HCT116 (cell line): ENCODE data around the gene TMEM87A. TPM values are rescaled to one million over a fixed set of nuclear protein-coding genes. Genes with fewer than 3 reads are reported as not detected.

Source experiments
- ATAC-seq: fragments of 200-7000 bp; cut with Tn5 transposase; 2 replicates; pipeline ENCODE4 v1.9.1; 2020; ENCODE audit warnings: mild to moderate bottlenecking, moderate library complexity
- BruUV-seq: library from RNA; stranded (reverse); fragments of 400-500 nt; replicated peaks from 2 replicates; lab custom pipeline; 2021; lab: Mats Ljungman, UMichigan
- CTCF ChIA-PET: fragments of 300-600 bp; sonication (Branson Sonifier 250); formaldehyde crosslinking; loops from one replicate; lab custom pipeline; 2021; ENCODE audit warnings: antibody characterized with exemption; lab: Charles Lee
- POLR2A ChIA-PET: fragments of 300-600, 350-600 bp; sonication (Branson Sonifier 250); formaldehyde crosslinking; loops from one replicate; lab custom pipeline; 2021; ENCODE audit warnings: antibody characterized with exemption; lab: Charles Lee
- RAD21 ChIA-PET, 2 experiments: fragments of 300-600 bp; sonication (Branson Sonifier 250); formaldehyde crosslinking; loops; one replicate each; lab custom pipeline; 2023; ENCODE audit warnings: low total read pairs in 2 of 2; ENCODE audit not compliant: uncharacterized antibody in 2 of 2, unreplicated experiment in 2 of 2, low non-redundant PET in 1 of 2; lab: Charles Lee
- DNase-seq: peaks from one replicate; pipeline ENCODE4 v3.0.0-alpha.2; 2010; ENCODE audit warnings: low read depth, low spot score
- H2AFZ ChIP-seq: fragments of 200-600 bp; shearing (Covaris generic), sonication (generic); 2 replicates; pipeline ENCODE4 v1.6.1; 2017; ENCODE audit warnings: low read depth, mixed run types, mixed read lengths, antibody characterized with exemption, low read length; ENCODE audit not compliant: poor library complexity, severe bottlenecking
- H3K27ac ChIP-seq: 2 replicates; pipeline ENCODE4 v1.5.1; 2012; ENCODE audit warnings: low read depth, low read length
- H3K27me3 ChIP-seq: fragments of 200-600 bp; sonication (generic); 2 replicates; pipeline ENCODE4 v1.6.1; 2016; ENCODE audit warnings: mixed run types, low read length, mixed read lengths; ENCODE audit not compliant: insufficient read depth
- H3K36me3 ChIP-seq, 2 experiments: fragments of 200-500 bp in 1 of 2; fragments of 200-600 bp in 1 of 2; sonication (Bioruptor generic) in 1 of 2; sonication (generic) in 1 of 2; 2 replicates each; pipeline versions ENCODE4 v1.5.1 to v1.6.1; 2014 to 2016; ENCODE audit warnings: low read length in 2 of 2, inconsistent platforms in 1 of 2, mixed read lengths in 1 of 2, mixed run types in 1 of 2; ENCODE audit not compliant: insufficient read depth in 2 of 2, control insufficient read depth in 1 of 2
- H3K4me1 ChIP-seq, 2 experiments: fragments of 200-600 bp in 1 of 2; sonication (generic) in 1 of 2; 2 replicates each; pipeline versions ENCODE4 v1.5.1 to v1.6.1; 2012 to 2017; ENCODE audit warnings: low read length in 2 of 2, inconsistent platforms in 1 of 2, mild to moderate bottlenecking in 1 of 2, mixed read lengths in 1 of 2, mixed run types in 1 of 2, moderate library complexity in 1 of 2; ENCODE audit not compliant: insufficient read depth in 2 of 2, control insufficient read depth in 1 of 2
- H3K4me2 ChIP-seq: fragments of 200-600 bp; sonication (generic); 2 replicates; pipeline ENCODE4 v1.6.1; 2017; ENCODE audit warnings: mixed run types, low read length, mixed read lengths
- H3K4me3 ChIP-seq, 2 experiments: fragments of 200-600 bp in 1 of 2; sonication (generic) in 1 of 2; replicated peaks in 1 of 2; 2 replicates each; pipeline ENCODE4 v1.5.1; 2011 to 2016; ENCODE audit warnings: low read length in 2 of 2, control low read depth in 1 of 2, low read depth in 1 of 2, mild to moderate bottlenecking in 1 of 2, mixed read lengths in 1 of 2, mixed run types in 1 of 2
- H3K79me2 ChIP-seq: fragments of 200-600 bp; sonication (generic); 2 replicates; pipeline ENCODE4 v1.6.1; 2017; ENCODE audit warnings: mild to moderate bottlenecking, mixed run types, low read length, moderate library complexity, mixed read lengths; ENCODE audit not compliant: insufficient read depth
- H3K9ac ChIP-seq: fragments of 200-600 bp; sonication (generic); 2 replicates; pipeline ENCODE4 v1.6.1; 2016; ENCODE audit warnings: low read length, mixed read lengths
- H3K9me2 ChIP-seq: fragments of 200-600 bp; sonication (generic), shearing (Covaris generic); 2 replicates; pipeline ENCODE4 v1.6.1; 2017; ENCODE audit warnings: mixed run types, mild to moderate bottlenecking, moderate library complexity; ENCODE audit not compliant: insufficient read depth
- H3K9me3 ChIP-seq, 2 experiments: fragments of 200-500 bp in 1 of 2; fragments of 200-600 bp in 1 of 2; sonication (Bioruptor generic) in 1 of 2; sonication (generic) in 1 of 2; 2 replicates each; pipeline ENCODE4 v1.6.1; 2014 to 2017; ENCODE audit warnings: low read length in 2 of 2, mixed read lengths in 2 of 2, inconsistent platforms in 1 of 2, low read depth in 1 of 2, mild to moderate bottlenecking in 1 of 2, mixed run types in 1 of 2, moderate library complexity in 1 of 2; ENCODE audit not compliant: control insufficient read depth in 1 of 2, insufficient read depth in 1 of 2
- H4K20me1 ChIP-seq: fragments of 200-600 bp; sonication (generic), shearing (Covaris generic); 2 replicates; pipeline ENCODE4 v1.6.1; 2017; ENCODE audit warnings: mixed run types, mild to moderate bottlenecking, moderate library complexity; ENCODE audit not compliant: insufficient read depth
- CBX3 ChIP-seq: IDR thresholded peaks from 2 replicates; pipeline ENCODE4 v1.6.1; 2012; ENCODE audit warnings: low read depth
- ELF1 ChIP-seq: IDR thresholded peaks from 2 replicates; pipeline ENCODE4 v1.6.1; 2012; ENCODE audit warnings: low read depth, borderline replicate concordance
- EZH2 ChIP-seq: fragments of 200-600 bp; sonication (generic); IDR thresholded peaks from 2 replicates; pipeline ENCODE4 v1.6.1; 2017; ENCODE audit warnings: antibody characterized with exemption, mixed run types
- EZH2phosphoT487 ChIP-seq: fragments of 200-600 bp; IDR thresholded peaks from 2 replicates; pipeline ENCODE4 v1.6.1; 2018; ENCODE audit warnings: antibody characterized with exemption, borderline replicate concordance
- FOSL1 ChIP-seq: IDR thresholded peaks from 2 replicates; pipeline ENCODE4 v1.6.1; 2012; ENCODE audit warnings: low read depth
- JUND ChIP-seq: IDR thresholded peaks from 2 replicates; pipeline ENCODE4 v1.6.1; 2012
- POLR2AphosphoS5 ChIP-seq: IDR thresholded peaks from 2 replicates; pipeline ENCODE4 v1.6.1; 2011; ENCODE audit warnings: mild to moderate bottlenecking, low read depth, low read length, moderate library complexity
- SP1 ChIP-seq: IDR thresholded peaks from 2 replicates; pipeline ENCODE4 v1.6.1; 2012; ENCODE audit warnings: low read depth
- SRF ChIP-seq: IDR thresholded peaks from 2 replicates; pipeline ENCODE4 v1.6.1; 2012; ENCODE audit warnings: low read depth
- TCF7L2 ChIP-seq: IDR thresholded peaks from 2 replicates; pipeline ENCODE4 v1.7.0; 2011; ENCODE audit warnings: borderline replicate concordance, inconsistent platforms; ENCODE audit not compliant: insufficient read depth, insufficient read length; ENCODE audit errors: extremely low read depth
- ZBTB33 ChIP-seq: IDR thresholded peaks from 2 replicates; pipeline ENCODE4 v1.6.1; 2011; ENCODE audit warnings: mild to moderate bottlenecking, low read length, moderate library complexity; ENCODE audit not compliant: insufficient replicate concordance; ENCODE audit errors: extremely low read depth
- ZFX ChIP-seq: fragments of 450-650 bp; IDR thresholded peaks from 2 replicates; pipeline ENCODE4 v1.6.1; 2017
- ZNF274 ChIP-seq: fragments of 200-500 bp; sonication (Bioruptor generic); IDR thresholded peaks from 2 replicates; pipeline ENCODE4 v1.6.1; 2014; ENCODE audit warnings: mild to moderate bottlenecking, low read depth, low read length, inconsistent platforms
- intact Hi-C: fragments of 100-400 bp; cut with micrococcal nuclease; formaldehyde crosslinking; loops from 2 replicates; pipeline ENCODE4 v1.10.0; 2022
- total RNA-seq: library from RNA; stranded (reverse); gene quantifications from one replicate; pipeline ENCODE4 v1.2.1, GENCODE V29; 2021; ENCODE audit not compliant: unreplicated experiment

TMEM87A gene
- total RNA-seq, 1 experiment from 2014 or later, result 44.0 TPM

GRCh38 chr15:42279234-42279723, 6.0 kb upstream of the TMEM87A start:
- intact Hi-C loops, result no loop called here
- H3K36me3 ChIP-seq, result no peaks in the 10 kb centered on the region

More at GRCh38 chr15:42279234-42279723, 6.0 kb upstream of the TMEM87A start:
- no peaks in the 10 kb centered on the region for H3K9me3 ChIP-seq
- BruUV-seq, result no TSS peak
- H3K4me2 ChIP-seq, result no peak overlapping the region
- ChIA-PET POLR2A (no interaction called here), RAD21 (no interaction called here), CTCF (no interaction called here)
- TF ChIP-seq ELF1, result no peak
- no peak for TF ChIP-seq SP1
- TF ChIP-seq TCF7L2, result no peak
- TF ChIP-seq ZFX, result no peak
- no peak for TF ChIP-seq POLR2AphosphoS5
- no peak for TF ChIP-seq CBX3
- TF ChIP-seq ZBTB33, result no peak
- no peak for TF ChIP-seq SRF
- no peak for TF ChIP-seq ZNF274
- no peak for TF ChIP-seq EZH2phosphoT487
- no peak for TF ChIP-seq JUND
- no peak for TF ChIP-seq EZH2
- no peak for TF ChIP-seq FOSL1
- no peak overlapping the region for H3K27ac ChIP-seq
- H3K79me2 ChIP-seq, result no peaks in the 10 kb centered on the region
- DNase-seq (no peak), ATAC-seq (no peak)
- no peak overlapping the region for H3K4me3 ChIP-seq
- H2AFZ ChIP-seq, result no peak overlapping the region
- H3K9me2 ChIP-seq, result no peaks in the 10 kb centered on the region
- H3K9ac ChIP-seq, result no peak overlapping the region
- H3K4me1 ChIP-seq, result peaks cover 0 to 8% of the 10 kb centered on the region in 2 experiments; a peak in 3 of 4 replicates
- no peaks in the 10 kb centered on the region for H3K27me3 ChIP-seq
- no peaks in the 10 kb centered on the region for H4K20me1 ChIP-seq
